RWPE1 (cell line): ENCODE measurements around the gene ANKRD30A.
"Not testable (repeated sequence)": the region's sequence is repeated elsewhere in the genome, so short reads cannot be mapped to it uniquely, and the experiment has no call there.

ENCODE experiments used
- CTCF ChIA-PET: fragments of 350-600 bp; sonication (Branson Sonifier 250); formaldehyde crosslinking; extraction: SDS; loops from one replicate; lab custom pipeline; 2021; lab: Yijun Ruan, JAX
- POLR2A ChIA-PET: fragments of 400-600 bp; formaldehyde crosslinking; extraction: SDS; loops from one replicate; lab custom pipeline; 2020; ENCODE audit warnings: antibody characterized with exemption; ENCODE audit not compliant: low non-redundant PET; lab: Yijun Ruan, JAX
- DNase-seq: peaks from one replicate; pipeline ENCODE4 v3.0.0; 2012; ENCODE audit warnings: low spot score
- H3K27ac ChIP-seq: fragments of 450-650 bp; 2 replicates; pipeline ENCODE4 v1.5.1; 2017
- CTCF ChIP-seq: fragments of 450-650 bp; conservative IDR thresholded peaks from 2 replicates; pipeline ENCODE4 v1.5.1; 2017; ENCODE audit warnings: low read depth, mild to moderate bottlenecking

ANKRD30A gene

GRCh38 chr10:37384923-37385322, 259.5 kb downstream of the ANKRD30A start:
- ChIA-PET CTCF (no interaction called here), POLR2A (no interaction called here)
- DNase-seq = no peak
- TF ChIP-seq CTCF = no peak
- no peak overlapping the region for H3K27ac ChIP-seq

- CTCF ChIA-PET = no interaction called here
- POLR2A ChIA-PET = no interaction called here
- TF ChIP-seq CTCF = no peak
- H3K27ac ChIP-seq = no peak overlapping the region
- DNase-seq = no peak
These were observed 265.5 kb downstream of the ANKRD30A start for GRCh38 chr10:37390926-37391325.

GRCh38 chr10:37400774-37401173, 275.4 kb downstream of the ANKRD30A start:
- POLR2A ChIA-PET, DNase-seq, CTCF ChIA-PET, H3K27ac ChIP-seq: not testable (repeated sequence)

GRCh38 chr10:37401225-37401624, 275.8 kb downstream of the ANKRD30A start:
- ChIA-PET CTCF (no interaction called here), POLR2A (no interaction called here)
- H3K27ac ChIP-seq = no peak overlapping the region
- TF ChIP-seq CTCF = no peak
- DNase-seq = no peak

- no peak for DNase-seq
- POLR2A ChIA-PET = no interaction called here
- no peak for TF ChIP-seq CTCF
- H3K27ac ChIP-seq = no peak overlapping the region
- CTCF ChIA-PET = no interaction called here
These were observed 278.4 kb downstream of the ANKRD30A start for GRCh38 chr10:37403776-37404175.
